Suprapubic skin (tissue), 4 donors: Measurements from ENCODE around the gene FOXP4. TPM values are rescaled to one million over a fixed set of nuclear protein-coding genes. Genes with fewer than 3 reads are reported as not detected.

Source experiments
- DNase-seq, 2 donors: peaks; one replicate each; pipeline ENCODE4 v3.0.0-alpha.2; 2019; ENCODE audit warnings: low spot score in 2 of 2
- H3K27ac ChIP-seq: fragments of 200-600 bp; sonication (generic); one replicate; pipeline ENCODE4 v1.5.1; 2019
- H3K27me3 ChIP-seq: fragments of 200-600 bp; sonication (generic); one replicate; pipeline ENCODE4 v1.5.1; 2019
- H3K36me3 ChIP-seq: fragments of 200-600 bp; sonication (generic); one replicate; pipeline ENCODE4 v1.5.1; 2019
- H3K4me1 ChIP-seq: fragments of 200-600 bp; sonication (generic); one replicate; pipeline ENCODE4 v1.5.1; 2019
- H3K4me3 ChIP-seq: fragments of 200-600 bp; sonication (generic); one replicate; pipeline ENCODE4 v1.5.1; 2019; ENCODE audit warnings: mild to moderate bottlenecking
- H3K9me3 ChIP-seq: fragments of 200-600 bp; sonication (generic); one replicate; pipeline ENCODE4 v1.5.1; 2019
- CTCF ChIP-seq, 2 donors: fragments of 200-600 bp in 1 of 2; fragments of 450-650 bp in 1 of 2; sonication (generic) in 1 of 2; IDR thresholded peaks; one replicate each; pipeline ENCODE4 v1.5.1; 2016 to 2019; ENCODE audit warnings: antibody characterized with exemption in 2 of 2, mild to moderate bottlenecking in 1 of 2, moderate library complexity in 1 of 2
- EP300 ChIP-seq: sonication (generic); formaldehyde crosslinking; IDR thresholded peaks from one replicate; pipeline ENCODE4 v1.6.1; 2017; ENCODE audit warnings: antibody characterized with exemption
- POLR2A ChIP-seq, 2 donors: fragments of 450-650 bp; IDR thresholded peaks; one replicate each; pipeline ENCODE4 v1.6.1; 2017; ENCODE audit warnings: antibody characterized with exemption in 2 of 2, mild to moderate bottlenecking in 2 of 2, moderate library complexity in 2 of 2
- POLR2AphosphoS5 ChIP-seq, 3 donors: sonication (generic); formaldehyde crosslinking; IDR thresholded peaks; one replicate each; pipeline ENCODE4 v1.6.1; 2017; ENCODE audit warnings: antibody characterized with exemption in 3 of 3
- WGBS: methylation state at CpG from one replicate; pipeline ENCODE4 v1.1.5; 2018; 5-methylcytosine and 5-hydroxymethylcytosine counted together
- total RNA-seq, 4 donors: library from RNA; depleted of rRNA; stranded (reverse); fragments of >200 nt; gene quantifications; one replicate each; pipeline ENCODE4 v1.1.0, GENCODE V29; 2016

FOXP4 gene
- total RNA-seq, 4 donors from 2014 or later: 8.1 to 12.1 (median 10.4) TPM

- peaks cover 31% of the 10 kb centered on the region for H3K4me1 ChIP-seq
- H3K36me3 ChIP-seq: no peaks in the 10 kb centered on the region
- no peak for TF ChIP-seq CTCF (IDR thresholded peaks at IDR 0.05)
- TF ChIP-seq POLR2A (IDR thresholded peaks at IDR 0.05): no peak
- no peak for TF ChIP-seq POLR2AphosphoS5 (IDR thresholded peaks at IDR 0.05)
- no peak for TF ChIP-seq EP300
- H3K9me3 ChIP-seq: no peaks in the 10 kb centered on the region
- DNase-seq: no peak
- H3K27me3 ChIP-seq: peaks cover 36% of the 10 kb centered on the region
- WGBS: 67% methylated on average over 5 of the region's 5 CpGs
- H3K4me3 ChIP-seq: no peak overlapping the region
- no peak overlapping the region for H3K27ac ChIP-seq
Observed at GRCh38 chr6:41502566-41502916, 43.6 kb upstream of the FOXP4 start.

- Histone ChIP-seq H3K27ac (no peak overlapping the region), H3K9me3 (no peaks in the 10 kb centered on the region), H3K4me1 (peaks cover 29% of the 10 kb centered on the region), H3K36me3 (no peaks in the 10 kb centered on the region), H3K4me3 (peak overlapping the region; percentile 44), H3K27me3 (peaks cover 38% of the 10 kb centered on the region)
- WGBS: 50% methylated on average over 27 of the region's 27 CpGs
- TF ChIP-seq POLR2AphosphoS5 (IDR thresholded peaks at IDR 0.05) (no peak), CTCF (IDR thresholded peaks at IDR 0.05) (no peak), POLR2A (IDR thresholded peaks at IDR 0.05) (no peak), EP300 (no peak)
- DNase-seq: no peak
Observed at GRCh38 chr6:41502917-41503671, 43.1 kb upstream of the FOXP4 start.

- WGBS: 1% methylated on average over 29 of the region's 52 CpGs
- Histone ChIP-seq H3K4me1 (peaks cover 26% of the 10 kb centered on the region), H3K27ac (no peak overlapping the region), H3K36me3 (no peaks in the 10 kb centered on the region), H3K9me3 (no peaks in the 10 kb centered on the region), H3K27me3 (peaks cover 43% of the 10 kb centered on the region), H3K4me3 (peak overlapping the region; percentile 44)
- TF ChIP-seq EP300 (no peak), POLR2A (IDR thresholded peaks at IDR 0.05) (no peak), CTCF (IDR thresholded peaks at IDR 0.05) (no peak), POLR2AphosphoS5 (IDR thresholded peaks at IDR 0.05) (no peak)
- no peak for DNase-seq
Observed at GRCh38 chr6:41503827-41504465, 42.2 kb upstream of the FOXP4 start.

GRCh38 chr6:41504466-41505121, 41.6 kb upstream of the FOXP4 start:
- TF ChIP-seq POLR2A (IDR thresholded peaks at IDR 0.05) (no peak), CTCF (IDR thresholded peaks at IDR 0.05) (no peak), EP300 (no peak), POLR2AphosphoS5 (IDR thresholded peaks at IDR 0.05) (no peak)
- H3K27me3 ChIP-seq: peaks cover 43% of the 10 kb centered on the region
- DNase-seq: no peak
- peaks cover 26% of the 10 kb centered on the region for H3K4me1 ChIP-seq
- WGBS: 6% methylated on average over 31 of the region's 31 CpGs
- no peaks in the 10 kb centered on the region for H3K9me3 ChIP-seq
- peak overlapping the region; percentile 44 for H3K4me3 ChIP-seq
- no peaks in the 10 kb centered on the region for H3K36me3 ChIP-seq
- H3K27ac ChIP-seq: peak overlapping the region; percentile 17
